K562 (cell line): ENCODE data around the gene SLC8A1.

Experiments used
- CHCHD3 ChIP-seq: fragments of 250-450 bp; sonication (Bioruptor Pico); IDR thresholded peaks from 2 replicates; pipeline ENCODE4 v2.1.2; 2022; ENCODE audit warnings: mild to moderate bottlenecking
- ZNF253 ChIP-seq: fragments of 250-450 bp; sonication (Bioruptor Pico); conservative IDR thresholded peaks from 2 replicates; pipeline ENCODE4 v1.6.1; 2021; ENCODE audit warnings: mild to moderate bottlenecking
- ZNF586 ChIP-seq: fragments of 450-650 bp; formaldehyde crosslinking; conservative IDR thresholded peaks from 2 replicates; pipeline ENCODE4 v1.4.0; 2020; ENCODE audit warnings: mild to moderate bottlenecking, moderate library complexity
- TF ChIP-seq, protein P1 (sequence below): sonication (generic); formaldehyde crosslinking; IDR thresholded peaks from 2 replicates; pipeline ENCODE4 v1.8.0; 2022; ENCODE audit warnings: mild to moderate bottlenecking, low read depth, missing genetic modification reagents

DNA sequence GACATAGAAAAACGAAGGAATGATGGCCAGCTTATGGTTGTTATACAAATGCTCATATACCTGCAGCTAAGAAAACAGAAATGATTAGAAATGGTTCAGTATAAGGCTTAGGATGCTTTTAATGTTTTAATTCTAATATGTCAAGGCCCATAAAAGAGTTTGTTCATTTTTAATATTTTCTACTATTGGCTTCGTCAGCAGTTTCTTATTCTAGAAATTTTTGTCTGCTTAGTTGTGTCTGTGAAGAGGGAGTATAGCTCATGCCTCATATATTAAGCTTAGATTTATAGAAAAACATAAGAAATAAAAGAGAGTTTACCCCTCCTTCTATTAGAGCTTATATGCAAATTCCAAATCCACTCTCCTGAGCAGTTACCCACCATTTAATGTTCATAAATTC, 292.6 kb downstream of the SLC8A1 start:
- no peak for TF ChIP-seq ZNF253 (CRISPR knock-in tag)
- TF ChIP-seq, protein P1, sequence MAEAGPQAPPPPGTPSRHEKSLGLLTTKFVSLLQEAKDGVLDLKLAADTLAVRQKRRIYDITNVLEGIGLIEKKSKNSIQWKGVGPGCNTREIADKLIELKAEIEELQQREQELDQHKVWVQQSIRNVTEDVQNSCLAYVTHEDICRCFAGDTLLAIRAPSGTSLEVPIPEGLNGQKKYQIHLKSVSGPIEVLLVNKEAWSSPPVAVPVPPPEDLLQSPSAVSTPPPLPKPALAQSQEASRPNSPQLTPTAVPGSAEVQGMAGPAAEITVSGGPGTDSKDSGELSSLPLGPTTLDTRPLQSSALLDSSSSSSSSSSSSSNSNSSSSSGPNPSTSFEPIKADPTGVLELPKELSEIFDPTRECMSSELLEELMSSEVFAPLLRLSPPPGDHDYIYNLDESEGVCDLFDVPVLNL (CRISPR knock-in tag): no peak
- TF ChIP-seq CHCHD3 (CRISPR knock-in tag): no peak
- TF ChIP-seq ZNF586 (CRISPR knock-in tag): no peak
